Activated T-cell treated with anti-CD3 and anti-CD28 coated beads, Interleukin-2, amount 50 U/mL, for 72 hours (primary cell): ENCODE results near the gene FAM3D. TPM values are rescaled to one million over a fixed set of nuclear protein-coding genes. Genes with fewer than 3 reads are reported as not detected.
"Not testable (repeated sequence)": the region's sequence is repeated elsewhere in the genome, so short reads cannot be mapped to it uniquely, and the experiment has no call there.

ENCODE experiments used
- ATAC-seq, 2 donors: fragments of 150-1000 bp; cut with Tn5 transposase; replicated peaks in 1 of 2; 2 replicates each; pipeline ENCODE4 v1.10.0; 2021; ENCODE audit warnings: moderate library complexity in 2 of 2, mild to moderate bottlenecking in 1 of 2
- DNase-seq, 2 donors: peaks; one replicate each; pipeline ENCODE4 v3.0.0; 2021 to 2022; ENCODE audit warnings: mixed read lengths in 1 of 2
- H3K27ac Mint-ChIP-seq: one replicate; pipeline ENCODE4 v1.8.0; 2022; ENCODE audit warnings: mild to moderate bottlenecking, moderate library complexity, mixed read lengths
- H3K27me3 Mint-ChIP-seq: one replicate; pipeline ENCODE4 v1.8.0; 2022; ENCODE audit warnings: low read depth, mixed read lengths
- H3K36me3 Mint-ChIP-seq, 2 donors: one replicate each; pipeline ENCODE4 v1.8.0; 2022; ENCODE audit warnings: mixed read lengths in 2 of 2, mild to moderate bottlenecking in 1 of 2; ENCODE audit not compliant: insufficient read depth in 2 of 2
- H3K4me1 Mint-ChIP-seq: one replicate; pipeline ENCODE4 v1.8.0; 2022; ENCODE audit warnings: low read depth, mixed read lengths
- H3K4me3 Mint-ChIP-seq, 2 donors: one replicate each; pipeline ENCODE4 v1.8.0; 2022; ENCODE audit warnings: mild to moderate bottlenecking in 2 of 2, mixed read lengths in 2 of 2, moderate library complexity in 2 of 2
- H3K9me3 Mint-ChIP-seq, 2 donors: one replicate each; pipeline ENCODE4 v1.8.0; 2022; ENCODE audit warnings: mixed read lengths in 2 of 2
- total RNA-seq, 2 donors: library from RNA; stranded (reverse); gene quantifications; one replicate each; pipeline ENCODE4 v1.2.3, GENCODE V29; 2022

The FAM3D gene
- not detected for total RNA-seq

GRCh38 chr3:58666683-58667082 is at the start of gene FAM3D:
Gene FAM3D (minus strand): TSS chr3:58666774. CDS start chr3:58655563, 11,211 bp downstream.
- H3K36me3 Mint-ChIP-seq = no peaks in the 10 kb centered on the region
- H3K9me3 Mint-ChIP-seq = no peaks in the 10 kb centered on the region
- H3K27ac Mint-ChIP-seq = no peak within 1 kb of the TSS
- H3K27me3 Mint-ChIP-seq = peaks cover 22% of the 10 kb centered on the region
- no peak within 1 kb of the TSS for H3K4me3 Mint-ChIP-seq
- no peaks in the 10 kb centered on the region for H3K4me1 Mint-ChIP-seq
- DNase-seq (no peak), ATAC-seq (no peak)

GRCh38 chr3:58713715-58714401 is 47.3 kb upstream of the FAM3D start:
- Mint-ChIP-seq H3K9me3 (no peaks in the 10 kb centered on the region), H3K27ac (no peak overlapping the region), H3K27me3 (no peaks in the 10 kb centered on the region), H3K4me3 (no peak overlapping the region), H3K4me1 (no peaks in the 10 kb centered on the region), H3K36me3 (no peaks in the 10 kb centered on the region)
- no peak for ATAC-seq
- DNase-seq = no peak

GRCh38 chr3:58711871-58712270 is 45.3 kb upstream of the FAM3D start:
- DNase-seq (no peak), ATAC-seq (no peak)
- Mint-ChIP-seq H3K27me3 (no peaks in the 10 kb centered on the region), H3K4me1 (no peaks in the 10 kb centered on the region), H3K4me3 (no peak overlapping the region), H3K27ac (no peak overlapping the region), H3K9me3 (no peaks in the 10 kb centered on the region), H3K36me3 (no peaks in the 10 kb centered on the region)

GRCh38 chr3:58708983-58709382 is 42.4 kb upstream of the FAM3D start:
- not testable (repeated sequence) for H3K9me3 Mint-ChIP-seq, DNase-seq, H3K4me1 Mint-ChIP-seq, H3K27ac Mint-ChIP-seq, H3K27me3 Mint-ChIP-seq, H3K4me3 Mint-ChIP-seq, H3K36me3 Mint-ChIP-seq, ATAC-seq

GRCh38 chr3:58708116-58708791 is 41.7 kb upstream of the FAM3D start:
- H3K9me3 Mint-ChIP-seq = no peaks in the 10 kb centered on the region
- no peak overlapping the region for H3K4me3 Mint-ChIP-seq
- no peaks in the 10 kb centered on the region for H3K27me3 Mint-ChIP-seq
- no peak for DNase-seq
- no peaks in the 10 kb centered on the region for H3K36me3 Mint-ChIP-seq
- no peak for ATAC-seq
- H3K27ac Mint-ChIP-seq = no peak overlapping the region
- no peaks in the 10 kb centered on the region for H3K4me1 Mint-ChIP-seq

- no peaks in the 10 kb centered on the region for H3K36me3 Mint-ChIP-seq
- DNase-seq (no peak), ATAC-seq (no peak)
- H3K4me1 Mint-ChIP-seq = no peaks in the 10 kb centered on the region
- H3K9me3 Mint-ChIP-seq = no peaks in the 10 kb centered on the region
- peaks cover under 1% of the 10 kb centered on the region for H3K27me3 Mint-ChIP-seq
- H3K4me3 Mint-ChIP-seq = no peak overlapping the region
- no peak overlapping the region for H3K27ac Mint-ChIP-seq
These were observed 40.9 kb upstream of the FAM3D start for GRCh38 chr3:58707390-58707930.

GRCh38 chr3:58706395-58707167 is 40.0 kb upstream of the FAM3D start:
- Mint-ChIP-seq H3K27me3 (peaks cover 5% of the 10 kb centered on the region), H3K27ac (no peak overlapping the region), H3K4me1 (no peaks in the 10 kb centered on the region), H3K4me3 (no peak overlapping the region), H3K9me3 (no peaks in the 10 kb centered on the region), H3K36me3 (no peaks in the 10 kb centered on the region)
- DNase-seq = no peak
- no peak for ATAC-seq

- Mint-ChIP-seq H3K27ac (no peak overlapping the region), H3K4me1 (no peaks in the 10 kb centered on the region), H3K4me3 (no peak overlapping the region), H3K9me3 (no peaks in the 10 kb centered on the region), H3K27me3 (peaks cover 5% of the 10 kb centered on the region), H3K36me3 (no peaks in the 10 kb centered on the region)
- DNase-seq (no peak), ATAC-seq (no peak)
These were observed 38.2 kb upstream of the FAM3D start for GRCh38 chr3:58704745-58705144.

GRCh38 chr3:58704304-58704703 is 37.7 kb upstream of the FAM3D start:
- not testable (repeated sequence) for ATAC-seq, H3K9me3 Mint-ChIP-seq, H3K36me3 Mint-ChIP-seq, H3K4me1 Mint-ChIP-seq, H3K27me3 Mint-ChIP-seq, DNase-seq, H3K27ac Mint-ChIP-seq, H3K4me3 Mint-ChIP-seq

- H3K36me3 Mint-ChIP-seq = peaks cover 0 to 3% of the 10 kb centered on the region in 2 donors
- H3K27ac Mint-ChIP-seq = no peak overlapping the region
- peaks cover 26% of the 10 kb centered on the region for H3K27me3 Mint-ChIP-seq
- peaks cover 2 to 3% of the 10 kb centered on the region in 2 donors for H3K9me3 Mint-ChIP-seq
- ATAC-seq (no peak), DNase-seq (no peak)
- peaks cover 16% of the 10 kb centered on the region for H3K4me1 Mint-ChIP-seq
- no peak overlapping the region for H3K4me3 Mint-ChIP-seq
These were observed 31.7 kb upstream of the FAM3D start for GRCh38 chr3:58698246-58698645.

GRCh38 chr3:58697561-58697960 is 31.0 kb upstream of the FAM3D start:
- Mint-ChIP-seq H3K9me3 (peaks cover 3% of the 10 kb centered on the region in 2 donors), H3K27ac (no peak overlapping the region), H3K4me3 (no peak overlapping the region), H3K27me3 (peaks cover 27% of the 10 kb centered on the region), H3K36me3 (peaks cover 0 to 3% of the 10 kb centered on the region in 2 donors), H3K4me1 (peaks cover 16% of the 10 kb centered on the region)
- peak; percentile 83 to 86 for ATAC-seq
- DNase-seq = no peak

- ATAC-seq, H3K4me3 Mint-ChIP-seq, H3K9me3 Mint-ChIP-seq, H3K27ac Mint-ChIP-seq, H3K36me3 Mint-ChIP-seq, DNase-seq: not testable (repeated sequence)
- peaks cover 16% of the 10 kb centered on the region for H3K4me1 Mint-ChIP-seq
- peaks cover 22% of the 10 kb centered on the region for H3K27me3 Mint-ChIP-seq
These were observed 30.2 kb upstream of the FAM3D start for GRCh38 chr3:58696813-58697212.

GRCh38 chr3:58696093-58696492 is 29.5 kb upstream of the FAM3D start:
- DNase-seq (no peak), ATAC-seq (no peak)
- Mint-ChIP-seq H3K36me3 (peaks cover 0 to 3% of the 10 kb centered on the region in 2 donors), H3K9me3 (peaks cover 3 to 5% of the 10 kb centered on the region in 2 donors), H3K27ac (no peak overlapping the region), H3K4me3 (no peak overlapping the region), H3K4me1 (peaks cover 16% of the 10 kb centered on the region), H3K27me3 (peaks cover 22% of the 10 kb centered on the region)
